Measurements from ENCODE around the gene MYRIP. TPM values are rescaled to one million over a fixed set of nuclear protein-coding genes. Genes with fewer than 3 reads are reported as not detected.
"Not testable (repeated sequence)": the region's sequence is repeated elsewhere in the genome, so short reads cannot be mapped to it uniquely, and the experiment has no call there.

MYRIP gene
- total RNA-seq, 1 experiment from 2014 or later: 19.0 TPM

- Histone ChIP-seq H3K4me3 (ENCODE audit: low read length) (no peak overlapping the region), H3K4me2 (ENCODE audit: low read depth, low read length, poor library complexity, severe bottlenecking) (no peak overlapping the region), H3K36me3 (ENCODE audit: insufficient read depth, low read length) (no peaks in the 10 kb centered on the region), H3K9me2 (replicated peaks; ENCODE audit: insufficient read depth, low read length) (no peaks in the 10 kb centered on the region), H3K27ac (ENCODE audit: low read length) (no peak overlapping the region), H3K9ac (ENCODE audit: low read length) (no peak overlapping the region), H3K79me2 (ENCODE audit: low read length) (no peaks in the 10 kb centered on the region), H2AFZ (ENCODE audit: low read length) (no peak overlapping the region), H4K20me1 (ENCODE audit: insufficient read depth, low read depth, low read length) (no peaks in the 10 kb centered on the region), H3K27me3 (ENCODE audit: low read length) (no peaks in the 10 kb centered on the region), H3K9me3 (ENCODE audit: low read length) (no peaks in the 10 kb centered on the region), H3K4me1 (ENCODE audit: low read length) (peaks cover 21% of the 10 kb centered on the region)
- no peak for DNase-seq
These were observed 14.5 kb upstream of the MYRIP start for GRCh38 chr3:39794880-39795279.

- no peak overlapping the region for H3K27ac ChIP-seq (ENCODE audit: low read length)
- 0 out of 2 replicates have a peak overlapping the region, but pooled peaks have one; percentile 13 for H2AFZ ChIP-seq (ENCODE audit: low read length)
- H3K9me3 ChIP-seq (ENCODE audit: low read length): peaks cover 4% of the 10 kb centered on the region
- no peaks in the 10 kb centered on the region for H4K20me1 ChIP-seq (ENCODE audit: insufficient read depth, low read depth, low read length)
- H3K36me3 ChIP-seq (ENCODE audit: insufficient read depth, low read length): no peaks in the 10 kb centered on the region
- H3K4me1 ChIP-seq (ENCODE audit: low read length): peaks cover 30% of the 10 kb centered on the region
- no peak overlapping the region for H3K4me2 ChIP-seq (ENCODE audit: low read depth, low read length, poor library complexity, severe bottlenecking)
- H3K9ac ChIP-seq (ENCODE audit: low read length): no peak overlapping the region
- no peak overlapping the region for H3K4me3 ChIP-seq (ENCODE audit: low read length)
- H3K27me3 ChIP-seq (ENCODE audit: low read length): no peaks in the 10 kb centered on the region
- no peaks in the 10 kb centered on the region for H3K9me2 ChIP-seq (replicated peaks; ENCODE audit: insufficient read depth, low read length)
- H3K79me2 ChIP-seq (ENCODE audit: low read length): no peaks in the 10 kb centered on the region
- DNase-seq: no peak
These were observed 8.2 kb upstream of the MYRIP start for GRCh38 chr3:39801216-39801615.

DNA sequence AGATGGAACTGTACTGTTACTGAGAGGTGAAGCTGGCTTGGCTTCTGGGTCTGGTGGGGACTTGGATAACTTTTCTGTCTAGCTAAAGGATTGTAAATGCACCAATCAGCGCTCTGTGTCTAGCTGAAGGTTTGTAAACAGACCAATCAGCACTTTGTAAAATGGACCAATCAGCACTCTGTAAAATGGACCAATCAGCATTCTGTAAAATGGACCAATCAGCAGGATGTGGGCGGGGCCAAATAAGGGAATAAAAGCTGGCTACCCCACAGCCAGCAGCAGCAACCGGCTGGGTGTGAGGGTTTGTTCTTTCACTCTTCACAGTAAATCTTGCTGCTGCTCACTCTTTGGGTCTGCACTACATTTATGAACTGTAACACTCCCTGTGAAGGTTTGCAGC is 6.9 kb upstream of the MYRIP start:
- H2AFZ ChIP-seq (ENCODE audit: low read length); H3K9ac ChIP-seq (ENCODE audit: low read length); H3K36me3 ChIP-seq (ENCODE audit: insufficient read depth, low read length); H3K27ac ChIP-seq (ENCODE audit: low read length); H3K9me3 ChIP-seq (ENCODE audit: low read length); H3K4me2 ChIP-seq (ENCODE audit: low read depth, low read length, poor library complexity, severe bottlenecking); DNase-seq; H4K20me1 ChIP-seq (ENCODE audit: insufficient read depth, low read depth, low read length); H3K79me2 ChIP-seq (ENCODE audit: low read length); H3K9me2 ChIP-seq (replicated peaks; ENCODE audit: insufficient read depth, low read length); H3K4me3 ChIP-seq (ENCODE audit: low read length); H3K27me3 ChIP-seq (ENCODE audit: low read length): not testable (repeated sequence)
- peaks cover 36% of the 10 kb centered on the region for H3K4me1 ChIP-seq (ENCODE audit: low read length)

DNA sequence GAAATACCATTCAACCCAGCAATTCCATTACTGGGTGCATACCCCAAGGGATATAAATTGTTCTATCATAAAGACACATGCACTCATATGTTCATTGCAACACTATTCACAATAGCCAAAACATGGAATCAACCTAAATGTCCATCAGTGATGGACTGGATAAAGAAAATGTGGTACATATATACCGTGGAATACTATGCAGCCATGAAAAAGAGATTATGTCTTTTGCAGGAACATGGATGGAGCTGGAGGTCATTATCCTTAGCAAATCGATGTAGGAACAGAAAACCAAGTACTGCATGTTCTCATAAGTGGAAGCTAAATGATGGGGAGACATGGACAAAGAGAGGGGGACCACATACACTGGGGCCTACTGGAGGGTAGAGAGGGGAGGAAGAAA is 5.5 kb upstream of the MYRIP start:
- Histone ChIP-seq H3K9me3 (ENCODE audit: low read length) (peaks cover 4% of the 10 kb centered on the region), H3K79me2 (ENCODE audit: low read length) (no peaks in the 10 kb centered on the region), H3K4me3 (ENCODE audit: low read length) (no peak overlapping the region), H4K20me1 (ENCODE audit: insufficient read depth, low read depth, low read length) (no peaks in the 10 kb centered on the region), H3K9ac (ENCODE audit: low read length) (no peak overlapping the region), H3K27me3 (ENCODE audit: low read length) (no peaks in the 10 kb centered on the region), H3K4me1 (ENCODE audit: low read length) (peaks cover 39% of the 10 kb centered on the region), H3K27ac (ENCODE audit: low read length) (no peak overlapping the region), H3K9me2 (replicated peaks; ENCODE audit: insufficient read depth, low read length) (no peaks in the 10 kb centered on the region), H2AFZ (ENCODE audit: low read length) (no peak overlapping the region), H3K4me2 (ENCODE audit: low read depth, low read length, poor library complexity, severe bottlenecking) (no peak overlapping the region), H3K36me3 (ENCODE audit: insufficient read depth, low read length) (no peaks in the 10 kb centered on the region)
- DNase-seq: no peak

DNA sequence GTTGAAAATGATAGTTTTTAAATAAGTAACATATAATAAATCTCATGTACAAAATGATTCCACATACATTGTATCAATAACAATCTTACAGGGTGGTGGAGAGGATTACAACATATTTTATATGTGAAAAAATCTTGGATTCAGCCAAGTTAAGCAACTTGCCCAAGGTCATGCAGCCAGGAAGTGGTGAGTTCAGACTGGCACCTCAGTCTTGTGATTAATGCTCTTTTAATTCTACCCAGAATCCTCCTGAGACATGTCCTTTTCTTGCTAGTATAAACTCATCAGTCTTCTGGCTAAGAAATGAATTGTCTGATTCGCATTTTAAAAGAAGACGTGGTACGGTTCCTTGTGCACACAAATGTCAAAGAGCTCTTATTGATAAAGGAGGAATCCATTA is 4.5 kb upstream of the MYRIP start:
- Histone ChIP-seq H3K4me2 (ENCODE audit: low read depth, low read length, poor library complexity, severe bottlenecking) (peak overlapping the region; percentile 38), H3K4me1 (ENCODE audit: low read length) (peaks cover 44% of the 10 kb centered on the region), H2AFZ (ENCODE audit: low read length) (no peak overlapping the region), H3K9me2 (replicated peaks; ENCODE audit: insufficient read depth, low read length) (no peaks in the 10 kb centered on the region), H3K4me3 (ENCODE audit: low read length) (no peak overlapping the region), H4K20me1 (ENCODE audit: insufficient read depth, low read depth, low read length) (no peaks in the 10 kb centered on the region), H3K27me3 (ENCODE audit: low read length) (no peaks in the 10 kb centered on the region), H3K36me3 (ENCODE audit: insufficient read depth, low read length) (no peaks in the 10 kb centered on the region), H3K27ac (ENCODE audit: low read length) (peak overlapping the region; percentile 53), H3K79me2 (ENCODE audit: low read length) (peaks cover 2% of the 10 kb centered on the region; the same call in 1 of the 2 replicates), H3K9ac (ENCODE audit: low read length) (no peak overlapping the region), H3K9me3 (ENCODE audit: low read length) (peaks cover 4% of the 10 kb centered on the region)
- DNase-seq: peak; percentile 68

GRCh38 chr3:39805650-39806049 is 3.8 kb upstream of the MYRIP start:
- H3K79me2 ChIP-seq (ENCODE audit: low read length): peaks cover 9% of the 10 kb centered on the region
- no peak for DNase-seq
- peaks cover 47% of the 10 kb centered on the region for H3K4me1 ChIP-seq (ENCODE audit: low read length)
- no peaks in the 10 kb centered on the region for H3K27me3 ChIP-seq (ENCODE audit: low read length)
- no peaks in the 10 kb centered on the region for H3K36me3 ChIP-seq (ENCODE audit: insufficient read depth, low read length)
- H3K9me3 ChIP-seq (ENCODE audit: low read length): peaks cover 4% of the 10 kb centered on the region
- no peaks in the 10 kb centered on the region for H3K9me2 ChIP-seq (replicated peaks; ENCODE audit: insufficient read depth, low read length)
- H3K9ac ChIP-seq (ENCODE audit: low read length): no peak overlapping the region
- H3K4me3 ChIP-seq (ENCODE audit: low read length): no peak overlapping the region
- H3K27ac ChIP-seq (ENCODE audit: low read length): 0 out of 2 replicates have a peak overlapping the region, but pooled peaks have one; percentile 53
- H4K20me1 ChIP-seq (ENCODE audit: insufficient read depth, low read depth, low read length): no peaks in the 10 kb centered on the region
- peak overlapping the region; percentile 38 for H3K4me2 ChIP-seq (ENCODE audit: low read depth, low read length, poor library complexity, severe bottlenecking)
- 0 out of 2 replicates have a peak overlapping the region, but pooled peaks have one; percentile 53 for H2AFZ ChIP-seq (ENCODE audit: low read length)

DNA sequence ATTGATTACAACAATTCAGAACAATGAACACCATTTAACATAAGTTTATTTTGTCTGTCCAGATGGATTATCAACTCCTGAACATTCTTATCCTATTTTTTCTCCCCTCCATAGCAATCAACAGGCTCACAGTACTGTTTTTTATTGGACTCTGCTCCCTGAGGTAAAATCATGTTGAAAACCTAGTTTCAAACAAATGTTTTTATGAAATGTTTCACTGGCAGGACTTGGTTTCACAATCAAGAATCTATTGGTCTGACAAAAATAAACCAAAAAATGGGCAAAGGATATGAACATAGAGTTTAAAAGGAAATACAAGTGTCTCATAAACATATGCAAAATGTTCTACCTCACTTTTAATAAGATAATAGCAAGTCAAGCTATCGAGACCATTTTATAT is 2.6 kb upstream of the MYRIP start:
- peaks cover 49% of the 10 kb centered on the region for H3K4me1 ChIP-seq (ENCODE audit: low read length)
- H4K20me1 ChIP-seq (ENCODE audit: insufficient read depth, low read depth, low read length): 0 out of 2 replicates have a peak, but pooled peaks cover 7% of the 10 kb centered on the region
- H3K9me3 ChIP-seq (ENCODE audit: low read length): peaks cover 4% of the 10 kb centered on the region
- no peak overlapping the region for H3K4me2 ChIP-seq (ENCODE audit: low read depth, low read length, poor library complexity, severe bottlenecking)
- H3K9ac ChIP-seq (ENCODE audit: low read length): no peak overlapping the region
- no peaks in the 10 kb centered on the region for H3K36me3 ChIP-seq (ENCODE audit: insufficient read depth, low read length)
- no peak overlapping the region for H3K4me3 ChIP-seq (ENCODE audit: low read length)
- H2AFZ ChIP-seq (ENCODE audit: low read length): no peak overlapping the region
- no peaks in the 10 kb centered on the region for H3K27me3 ChIP-seq (ENCODE audit: low read length)
- no peak for DNase-seq
- H3K27ac ChIP-seq (ENCODE audit: low read length): no peak overlapping the region
- no peaks in the 10 kb centered on the region for H3K9me2 ChIP-seq (replicated peaks; ENCODE audit: insufficient read depth, low read length)
- H3K79me2 ChIP-seq (ENCODE audit: low read length): peaks cover 21% of the 10 kb centered on the region

- Histone ChIP-seq H4K20me1 (ENCODE audit: insufficient read depth, low read depth, low read length) (peaks cover 8% of the 10 kb centered on the region; the same call in 1 of the 2 replicates), H3K4me3 (ENCODE audit: low read length) (peak overlapping the region; percentile 51), H3K9me2 (replicated peaks; ENCODE audit: insufficient read depth, low read length) (no peaks in the 10 kb centered on the region), H2AFZ (ENCODE audit: low read length) (no peak overlapping the region), H3K79me2 (ENCODE audit: low read length) (peaks cover 39% of the 10 kb centered on the region), H3K9me3 (ENCODE audit: low read length) (no peaks in the 10 kb centered on the region; the same call in 1 of the 2 replicates), H3K27me3 (ENCODE audit: low read length) (no peaks in the 10 kb centered on the region), H3K4me1 (ENCODE audit: low read length) (peaks cover 67% of the 10 kb centered on the region), H3K27ac (ENCODE audit: low read length) (no peak overlapping the region), H3K36me3 (ENCODE audit: insufficient read depth, low read length) (peaks cover 10% of the 10 kb centered on the region), H3K9ac (ENCODE audit: low read length) (peak overlapping the region; percentile 54), H3K4me2 (ENCODE audit: low read depth, low read length, poor library complexity, severe bottlenecking) (peak overlapping the region; percentile 63)
- no peak for DNase-seq
These were observed 785 bp upstream of the MYRIP start for GRCh38 chr3:39808467-39809180.

Measured in Karpas-422 (cell line).